Fibroblast of lung (primary cell): ENCODE results near the gene FAM209A. TPM values are rescaled to one million over a fixed set of nuclear protein-coding genes. Genes with fewer than 3 reads are reported as not detected.
"Not testable (repeated sequence)": the region's sequence is repeated elsewhere in the genome, so short reads cannot be mapped to it uniquely, and the experiment has no call there.

Experiments
- DNase-seq, 2 donors: peaks; one replicate each; pipeline versions ENCODE4 v3.0.0 to v3.0.0-alpha.2; 2010; ENCODE audit warnings: low read depth in 2 of 2
- H2AFZ ChIP-seq: 2 replicates; pipeline ENCODE4 v1.5.1; 2012; ENCODE audit warnings: low read length, control low read depth, inconsistent platforms
- H3K27ac ChIP-seq: 2 replicates; pipeline ENCODE4 v1.5.1; 2011; ENCODE audit warnings: low read length, control low read depth; ENCODE audit not compliant: insufficient read depth
- H3K27me3 ChIP-seq: 2 replicates; pipeline ENCODE4 v1.5.1; 2011; ENCODE audit warnings: mild to moderate bottlenecking, low read length; ENCODE audit not compliant: control insufficient read depth, insufficient read depth
- H3K36me3 ChIP-seq: 2 replicates; pipeline ENCODE4 v1.5.1; 2011; ENCODE audit warnings: low read length; ENCODE audit not compliant: control insufficient read depth, insufficient read depth
- H3K4me1 ChIP-seq: 2 replicates; pipeline ENCODE4 v1.5.1; 2011; ENCODE audit warnings: low read length; ENCODE audit not compliant: control insufficient read depth, insufficient read depth; ENCODE audit errors: extremely low read depth
- H3K4me2 ChIP-seq: 2 replicates; pipeline ENCODE4 v1.5.1; 2011; ENCODE audit warnings: low read length, control low read depth; ENCODE audit not compliant: insufficient read depth; ENCODE audit errors: extremely low read depth
- H3K4me3 ChIP-seq, 4 experiments: fragments of 200-600 bp in 1 of 4; sonication (generic) in 1 of 4; replicated peaks in 1 of 4; 2 replicates each; pipeline ENCODE4 v1.5.1; 2011 to 2016; ENCODE audit warnings: low read length in 4 of 4, low read depth in 3 of 4, mild to moderate bottlenecking in 3 of 4, control low read depth in 2 of 4, inconsistent platforms in 1 of 4, mixed read lengths in 1 of 4; ENCODE audit not compliant: insufficient read depth in 1 of 4; ENCODE audit errors: control extremely low read depth in 1 of 4
- H3K79me2 ChIP-seq: 2 replicates; pipeline ENCODE4 v1.5.1; 2012; ENCODE audit warnings: mild to moderate bottlenecking, low read length, inconsistent platforms; ENCODE audit not compliant: control insufficient read depth, insufficient read depth
- H3K9ac ChIP-seq: 2 replicates; pipeline ENCODE4 v1.5.1; 2011; ENCODE audit warnings: mild to moderate bottlenecking, low read length, control low read depth; ENCODE audit not compliant: insufficient read depth
- H3K9me3 ChIP-seq: 2 replicates; pipeline ENCODE4 v1.5.1; 2012; ENCODE audit warnings: low read depth, low read length; ENCODE audit not compliant: control insufficient read depth, insufficient read depth
- H4K20me1 ChIP-seq: 2 replicates; pipeline ENCODE4 v1.5.1; 2011; ENCODE audit warnings: low read length; ENCODE audit not compliant: control insufficient read depth, insufficient read depth; ENCODE audit errors: extremely low read depth
- CTCF ChIP-seq, 2 donors: IDR thresholded peaks in 1 of 2; conservative IDR thresholded peaks in 1 of 2; 1 replicate in 1 of 2; 2 replicates in 1 of 2; pipeline ENCODE4 v1.5.1; 2011 to 2012; ENCODE audit warnings: low read length in 2 of 2, control low read depth in 1 of 2, inconsistent platforms in 1 of 2, low read depth in 1 of 2, mild to moderate bottlenecking in 1 of 2
- EZH2 ChIP-seq: IDR thresholded peaks from 2 replicates; pipeline ENCODE4 v1.5.1; 2012; ENCODE audit warnings: low read length, control low read depth, mild to moderate bottlenecking; ENCODE audit errors: missing control alignments
- polyA plus RNA-seq, 2 donors: library from polyadenylated mRNA; depleted of rRNA in 1 of 2; stranded (reverse) in 1 of 2; unstranded in 1 of 2; fragments of >200 nt; gene quantifications; 2 replicates each; pipeline ENCODE4 v1.2.1, GENCODE V29; 2011 to 2012; ENCODE audit warnings: missing spikeins in 1 of 2
- total RNA-seq: library from RNA; depleted of rRNA; stranded (reverse); fragments of >200 nt; gene quantifications from 2 replicates; pipeline ENCODE4 v1.2.1, GENCODE V29; 2014

The FAM209A gene
- total and polyA plus RNA-seq, 2 donors (not counting 1 experiment from before 2014, with no cell fraction given), result 0.07 TPM; not detected in 1

DNA sequence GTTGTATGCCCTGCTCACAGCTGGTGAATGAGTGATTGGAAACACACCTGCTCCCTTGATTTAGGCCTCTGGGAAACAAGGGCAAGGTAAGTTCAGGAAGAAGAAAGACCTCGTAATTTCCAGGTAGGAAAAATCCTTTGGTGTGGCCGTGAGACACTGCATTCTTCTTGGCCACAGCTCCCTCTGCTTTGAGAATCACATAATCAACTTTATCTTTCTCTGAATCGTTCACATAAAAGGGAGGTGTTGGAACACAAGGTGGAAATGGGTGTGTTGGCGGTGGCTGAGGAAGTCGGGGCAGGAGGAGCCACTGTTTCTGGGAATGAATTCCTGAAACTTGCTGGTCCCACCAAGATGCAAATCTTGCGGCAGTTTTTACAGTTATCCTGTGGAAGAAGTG is 34.4 kb downstream of the FAM209A start:
- TF ChIP-seq EZH2 (no peak), CTCF (conservative IDR thresholded peaks at IDR 0.05 in 1 of 2, IDR thresholded peaks at IDR 0.05 in 1 of 2; ENCODE audit: low read depth in 1 of 2, low read length in 2 of 2) (no peak)

DNA sequence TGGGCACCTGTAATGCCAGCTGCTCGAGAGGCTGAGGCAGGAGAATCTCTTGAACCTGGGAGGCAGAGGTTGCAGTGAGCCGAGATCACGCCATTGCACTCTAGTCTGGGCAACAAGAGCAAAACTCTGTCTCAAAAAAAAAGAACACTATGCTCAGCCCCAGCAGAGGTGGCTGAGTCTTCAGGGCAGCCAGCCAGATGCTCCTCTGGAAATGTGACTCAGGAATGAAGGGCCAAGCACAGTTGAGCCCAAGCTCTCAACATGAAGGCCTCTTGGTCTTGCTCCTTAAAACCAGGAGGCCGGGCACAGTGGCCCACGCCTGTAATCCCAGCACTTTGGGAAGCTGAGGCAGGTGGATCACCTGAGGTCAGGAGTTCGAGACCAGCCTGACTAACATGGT is 40.0 kb downstream of the FAM209A start:
- H3K27ac ChIP-seq, H3K4me3 ChIP-seq, H4K20me1 ChIP-seq, H3K36me3 ChIP-seq, H2AFZ ChIP-seq, H3K9ac ChIP-seq, H3K4me2 ChIP-seq, H3K27me3 ChIP-seq, H3K4me1 ChIP-seq, H3K79me2 ChIP-seq, H3K9me3 ChIP-seq: not testable (repeated sequence)
- DNase-seq, result peak in 1 of 2 donors; percentile 12

More for the DNA sequence above, 34.4 kb downstream of the FAM209A start:
- Histone ChIP-seq H3K4me3 (no peak overlapping the region), H2AFZ (no peak overlapping the region), H3K9ac (no peak overlapping the region), H3K9me3 (no peaks in the 10 kb centered on the region), H3K79me2 (no peaks in the 10 kb centered on the region), H4K20me1 (no peaks in the 10 kb centered on the region), H3K4me1 (no peaks in the 10 kb centered on the region), H3K36me3 (no peaks in the 10 kb centered on the region), H3K27ac (no peak overlapping the region), H3K4me2 (no peak overlapping the region), H3K27me3 (no peaks in the 10 kb centered on the region)
- no peak for DNase-seq

DNA sequence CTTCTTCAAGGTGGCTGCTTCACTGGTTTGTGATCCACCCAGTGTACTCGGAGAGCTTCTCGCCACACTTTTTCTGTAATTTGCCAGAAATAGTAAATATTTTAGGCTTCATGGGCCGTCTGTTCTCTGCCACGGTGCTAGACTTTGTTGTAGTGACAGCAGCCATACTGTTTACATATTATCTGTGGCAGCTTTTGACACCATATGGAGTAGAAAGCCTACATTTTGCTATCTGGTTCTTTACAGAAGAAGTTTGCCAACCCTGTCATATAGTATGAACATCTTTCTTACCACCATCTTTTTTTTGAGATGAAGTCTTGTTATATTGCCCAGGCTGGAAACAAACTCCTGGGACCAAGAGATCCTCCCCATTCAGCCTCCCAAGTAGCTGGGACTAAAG is 41.0 kb downstream of the FAM209A start:
- Histone ChIP-seq H3K27me3 (no peaks in the 10 kb centered on the region), H3K9me3 (no peaks in the 10 kb centered on the region), H3K4me2 (no peak overlapping the region), H3K79me2 (no peaks in the 10 kb centered on the region), H3K27ac (no peak overlapping the region), H3K4me3 (no peak overlapping the region), H2AFZ (no peak overlapping the region), H3K9ac (no peak overlapping the region), H4K20me1 (no peaks in the 10 kb centered on the region), H3K4me1 (no peaks in the 10 kb centered on the region), H3K36me3 (no peaks in the 10 kb centered on the region)
- no peak for TF ChIP-seq EZH2
- no peak for TF ChIP-seq CTCF (conservative IDR thresholded peaks at IDR 0.05 in 1 of 2, IDR thresholded peaks at IDR 0.05 in 1 of 2; ENCODE audit: low read depth in 1 of 2, low read length in 2 of 2)
- no peak for DNase-seq
